ENCODE data around the gene AURKA. TPM values are rescaled to one million over a fixed set of nuclear protein-coding genes. Genes with fewer than 3 reads are reported as not detected.
A peak's percentile ranks its signal among the peaks of the same experiment; 100 is the strongest.

AURKA gene
- polyA plus RNA-seq (2013): 2.5 TPM

GRCh38 chr20:56392132-56392880, at the start of gene AURKA, which contains the start of gene CSTF1:
AURKA (minus strand) TSS chr20:56392215; CDS start chr20:56388197, 4,018 bp downstream.
CSTF1 (plus strand) TSS chr20:56392645; CDS start chr20:56395553, 2,908 bp downstream.
- ChIA-PET CTCF (interaction anchor here (0.6 to 1.5 kb wide), 6 partner anchors 9 to 123 kb away, joined by 3 to 4 read pairs (median 3); no protein-coding TSS in a partner anchor), POLR2A (interaction anchor here (0.6 to 1.1 kb wide), 3 partner anchors 17 to 76 kb away, joined by 3 to 4 read pairs (median 4); partner anchors contain the start of genes CASS4 and RTF2)
- peak; percentile 99 to 100 (median 100) for DNase-seq
- peaks cover 17 to 28% (median 18%) of the 10 kb centered on the region in 4 experiments for H3K4me1 ChIP-seq (ENCODE audit: control extremely low read depth in 1 of 4, control insufficient read depth in 4 of 4, insufficient read depth in 4 of 4, low read length in 3 of 4)
- peak within 1 kb of the TSS; percentile 92 to 95 for H3K27ac ChIP-seq (ENCODE audit: insufficient read depth in 1 of 2, low read depth in 1 of 2, low read length in 2 of 2, poor library complexity in 1 of 2, severe bottlenecking in 2 of 2)
- peak within 1 kb of the TSS; percentile 75 to 99 (median 97) for H3K4me3 ChIP-seq (ENCODE audit: control insufficient read depth in 1 of 7, extremely low read depth in 1 of 7, insufficient read depth in 4 of 7, low read depth in 2 of 7, low read length in 6 of 7)
- no peaks in the 10 kb centered on the region for H3K27me3 ChIP-seq (replicated peaks in 2 of 5; ENCODE audit: control insufficient read depth in 4 of 5, insufficient read depth in 5 of 5, low read length in 4 of 5)
- whole genome bisulfite sequencing (ENCODE audit: insufficient coverage): 0% methylated on average over 50 of the region's 53 CpGs
- H3K36me3 ChIP-seq (ENCODE audit: control insufficient read depth in 4 of 4, insufficient read depth in 4 of 4, low read length in 3 of 4): peaks cover 12 to 45% (median 29%) of the 10 kb centered on the region in 4 experiments
- H3K9me3 ChIP-seq (ENCODE audit: control extremely low read depth in 1 of 5, control insufficient read depth in 4 of 5, insufficient read depth in 2 of 5, low read depth in 1 of 5, low read length in 4 of 5): no peaks in the 10 kb centered on the region

- ChIA-PET CTCF (interaction anchor here (0.9 to 1.1 kb wide), 2 partner anchors 34 to 38 kb away, joined by 3 read pairs; no protein-coding TSS in a partner anchor), POLR2A (no interaction called here)
- Histone ChIP-seq H3K9me3 (ENCODE audit: control extremely low read depth in 1 of 5, control insufficient read depth in 4 of 5, insufficient read depth in 2 of 5, low read depth in 1 of 5, low read length in 4 of 5) (no peaks in the 10 kb centered on the region), H3K27ac (ENCODE audit: insufficient read depth in 1 of 2, low read depth in 1 of 2, low read length in 2 of 2, poor library complexity in 1 of 2, severe bottlenecking in 2 of 2) (no peak overlapping the region), H3K27me3 (replicated peaks in 2 of 5; ENCODE audit: control insufficient read depth in 4 of 5, insufficient read depth in 5 of 5, low read length in 4 of 5) (no peaks in the 10 kb centered on the region), H3K4me1 (ENCODE audit: control extremely low read depth in 1 of 4, control insufficient read depth in 4 of 4, insufficient read depth in 4 of 4, low read length in 3 of 4) (peaks cover 24 to 47% (median 34%) of the 10 kb centered on the region in 4 experiments), H3K4me3 (ENCODE audit: control insufficient read depth in 1 of 7, extremely low read depth in 1 of 7, insufficient read depth in 4 of 7, low read depth in 2 of 7, low read length in 6 of 7) (peak overlapping the region in 2 of 7 experiments; percentile 0 to 2), H3K36me3 (ENCODE audit: control insufficient read depth in 4 of 4, insufficient read depth in 4 of 4, low read length in 3 of 4) (peaks cover 0 to 19% (median 0%) of the 10 kb centered on the region in 4 experiments)
- DNase-seq: peak in 2 of 3 donors; percentile 86 to 87
- WGBS (ENCODE audit: insufficient coverage): 13% methylated on average over 3 of the region's 4 CpGs
Measured at GRCh38 chr20:56440346-56441007, 48.5 kb upstream of the AURKA start.

GRCh38 chr20:56439771-56440291, 47.8 kb upstream of the AURKA start:
- H3K4me1 ChIP-seq (ENCODE audit: control extremely low read depth in 1 of 4, control insufficient read depth in 4 of 4, insufficient read depth in 4 of 4, low read length in 3 of 4): peaks cover 24 to 47% (median 34%) of the 10 kb centered on the region in 4 experiments
- H3K27ac ChIP-seq (ENCODE audit: insufficient read depth in 1 of 2, low read depth in 1 of 2, low read length in 2 of 2, poor library complexity in 1 of 2, severe bottlenecking in 2 of 2): no peak overlapping the region
- no peaks in the 10 kb centered on the region for H3K27me3 ChIP-seq (replicated peaks in 2 of 5; ENCODE audit: control insufficient read depth in 4 of 5, insufficient read depth in 5 of 5, low read length in 4 of 5)
- H3K36me3 ChIP-seq (ENCODE audit: control insufficient read depth in 4 of 4, insufficient read depth in 4 of 4, low read length in 3 of 4): peaks cover 0 to 19% (median 0%) of the 10 kb centered on the region in 4 experiments
- CTCF ChIA-PET: interaction anchor here (0.9 to 1.1 kb wide), 2 partner anchors 33 to 39 kb away, joined by 3 read pairs; no protein-coding TSS in a partner anchor
- no peaks in the 10 kb centered on the region for H3K9me3 ChIP-seq (ENCODE audit: control extremely low read depth in 1 of 5, control insufficient read depth in 4 of 5, insufficient read depth in 2 of 5, low read depth in 1 of 5, low read length in 4 of 5)
- DNase-seq: peak in 2 of 3 donors; percentile 70 to 79
- peak overlapping the region in 3 of 7 experiments; percentile 2 to 18 (median 11) for H3K4me3 ChIP-seq (ENCODE audit: control insufficient read depth in 1 of 7, extremely low read depth in 1 of 7, insufficient read depth in 4 of 7, low read depth in 2 of 7, low read length in 6 of 7)
- POLR2A ChIA-PET: no interaction called here
- WGBS (ENCODE audit: insufficient coverage): 34% methylated on average over 4 of the region's 5 CpGs

GRCh38 chr20:56438284-56438683, 46.3 kb upstream of the AURKA start:
- ChIA-PET CTCF (interaction anchor here (0.7 to 1.6 kb wide), 3 partner anchors 20 to 52 kb away, joined by 3 read pairs; no protein-coding TSS in a partner anchor), POLR2A (no interaction called here)
- no peak for DNase-seq
- 100% methylated on average over 4 of the region's 4 CpGs for WGBS (ENCODE audit: insufficient coverage)
- H3K27me3 ChIP-seq (replicated peaks in 2 of 5; ENCODE audit: control insufficient read depth in 4 of 5, insufficient read depth in 5 of 5, low read length in 4 of 5): no peaks in the 10 kb centered on the region
- no peak overlapping the region for H3K4me3 ChIP-seq (ENCODE audit: control insufficient read depth in 1 of 7, extremely low read depth in 1 of 7, insufficient read depth in 4 of 7, low read depth in 2 of 7, low read length in 6 of 7)
- peaks cover 0 to 15% (median 0%) of the 10 kb centered on the region in 4 experiments for H3K36me3 ChIP-seq (ENCODE audit: control insufficient read depth in 4 of 4, insufficient read depth in 4 of 4, low read length in 3 of 4)
- no peaks in the 10 kb centered on the region for H3K9me3 ChIP-seq (ENCODE audit: control extremely low read depth in 1 of 5, control insufficient read depth in 4 of 5, insufficient read depth in 2 of 5, low read depth in 1 of 5, low read length in 4 of 5)
- peaks cover 24 to 47% (median 34%) of the 10 kb centered on the region in 4 experiments for H3K4me1 ChIP-seq (ENCODE audit: control extremely low read depth in 1 of 4, control insufficient read depth in 4 of 4, insufficient read depth in 4 of 4, low read length in 3 of 4)
- no peak overlapping the region for H3K27ac ChIP-seq (ENCODE audit: insufficient read depth in 1 of 2, low read depth in 1 of 2, low read length in 2 of 2, poor library complexity in 1 of 2, severe bottlenecking in 2 of 2)

GRCh38 chr20:56437196-56437960, 45.4 kb upstream of the AURKA start:
- Histone ChIP-seq H3K27ac (ENCODE audit: insufficient read depth in 1 of 2, low read depth in 1 of 2, low read length in 2 of 2, poor library complexity in 1 of 2, severe bottlenecking in 2 of 2) (no peak overlapping the region), H3K9me3 (ENCODE audit: control extremely low read depth in 1 of 5, control insufficient read depth in 4 of 5, insufficient read depth in 2 of 5, low read depth in 1 of 5, low read length in 4 of 5) (no peaks in the 10 kb centered on the region), H3K27me3 (replicated peaks in 2 of 5; ENCODE audit: control insufficient read depth in 4 of 5, insufficient read depth in 5 of 5, low read length in 4 of 5) (no peaks in the 10 kb centered on the region), H3K4me1 (ENCODE audit: control extremely low read depth in 1 of 4, control insufficient read depth in 4 of 4, insufficient read depth in 4 of 4, low read length in 3 of 4) (peaks cover 19 to 41% (median 28%) of the 10 kb centered on the region in 4 experiments), H3K36me3 (ENCODE audit: control insufficient read depth in 4 of 4, insufficient read depth in 4 of 4, low read length in 3 of 4) (peaks cover 0 to 21% (median 0%) of the 10 kb centered on the region in 4 experiments), H3K4me3 (ENCODE audit: control insufficient read depth in 1 of 7, extremely low read depth in 1 of 7, insufficient read depth in 4 of 7, low read depth in 2 of 7, low read length in 6 of 7) (no peak overlapping the region)
- ChIA-PET CTCF (interaction anchor here (0.9 to 1.6 kb wide), 2 partner anchors 20 to 53 kb away, joined by 3 read pairs; no protein-coding TSS in a partner anchor), POLR2A (no interaction called here)
- WGBS (ENCODE audit: insufficient coverage): 97% methylated on average over 7 of the region's 20 CpGs
- no peak for DNase-seq

GRCh38 chr20:56433880-56434255, 41.9 kb upstream of the AURKA start:
- H3K27ac ChIP-seq (ENCODE audit: insufficient read depth in 1 of 2, low read depth in 1 of 2, low read length in 2 of 2, poor library complexity in 1 of 2, severe bottlenecking in 2 of 2): no peak overlapping the region
- DNase-seq: no peak
- no peaks in the 10 kb centered on the region for H3K27me3 ChIP-seq (replicated peaks in 2 of 5; ENCODE audit: control insufficient read depth in 4 of 5, insufficient read depth in 5 of 5, low read length in 4 of 5)
- ChIA-PET POLR2A (no interaction called here), CTCF (interaction anchor here (0.9 to 1.2 kb wide), 3 partner anchors 9 to 19 kb away, joined by 3 to 5 read pairs (median 4); no protein-coding TSS in a partner anchor)
- H3K4me3 ChIP-seq (ENCODE audit: control insufficient read depth in 1 of 7, extremely low read depth in 1 of 7, insufficient read depth in 4 of 7, low read depth in 2 of 7, low read length in 6 of 7): no peak overlapping the region
- WGBS (ENCODE audit: insufficient coverage): no CpG with 5 or more reads among the region's 6 CpGs
- H3K4me1 ChIP-seq (ENCODE audit: control extremely low read depth in 1 of 4, control insufficient read depth in 4 of 4, insufficient read depth in 4 of 4, low read length in 3 of 4): peaks cover 4 to 26% (median 11%) of the 10 kb centered on the region in 4 experiments
- H3K36me3 ChIP-seq (ENCODE audit: control insufficient read depth in 4 of 4, insufficient read depth in 4 of 4, low read length in 3 of 4): peaks cover 0 to 23% (median 0%) of the 10 kb centered on the region in 4 experiments
- H3K9me3 ChIP-seq (ENCODE audit: control extremely low read depth in 1 of 5, control insufficient read depth in 4 of 5, insufficient read depth in 2 of 5, low read depth in 1 of 5, low read length in 4 of 5): no peaks in the 10 kb centered on the region

Data from common myeloid progenitor, CD34-positive (primary cell).